Activated T-cell treated with anti-CD3 and anti-CD28 coated beads for 1 hour (primary cell): ENCODE data around the gene UQCRQ.

ENCODE experiments used
- DNase-seq: peaks from one replicate; pipeline ENCODE4 v3.0.0-alpha.2; 2020; ENCODE audit warnings: low read depth

The UQCRQ gene

DNA sequence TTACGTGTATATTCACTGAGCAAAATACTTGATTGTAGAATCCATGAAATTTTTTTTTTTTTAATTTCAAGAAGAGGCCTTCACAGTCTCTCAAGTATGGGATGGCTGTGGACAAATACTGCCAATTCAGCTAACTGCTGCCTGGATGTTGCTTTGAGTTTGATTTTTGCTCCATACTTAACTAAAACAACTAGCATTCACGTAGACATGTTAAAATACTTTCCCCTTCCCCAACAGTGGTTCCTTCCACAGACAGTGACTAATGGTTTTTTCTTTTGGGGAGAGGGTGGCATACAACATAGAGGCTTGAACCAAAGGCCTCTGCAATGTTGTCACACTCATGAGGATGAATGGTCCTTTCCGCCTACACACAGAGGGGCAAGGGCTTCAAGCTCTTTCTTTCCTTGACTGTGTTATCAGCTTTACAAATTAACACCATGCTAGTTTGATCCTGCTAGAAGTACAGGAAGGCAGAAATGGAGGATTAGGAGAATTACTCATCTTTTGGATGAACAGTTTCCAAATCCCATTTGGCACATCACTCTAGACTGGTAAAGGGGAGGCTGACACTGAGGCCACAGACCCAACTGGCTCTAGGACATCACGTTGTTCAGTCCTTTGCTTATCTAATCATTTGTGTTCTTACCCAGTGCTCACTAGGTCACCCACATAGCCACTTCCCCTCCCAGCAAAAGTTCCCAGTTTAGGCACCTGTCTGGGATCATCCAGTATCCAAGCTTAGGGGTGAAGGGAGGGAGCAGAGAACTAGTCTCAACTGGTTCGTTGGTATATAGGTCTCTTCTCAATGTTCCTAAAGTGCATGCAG, 5.2 kb downstream of the UQCRQ start:
- DNase-seq: no peak

DNA sequence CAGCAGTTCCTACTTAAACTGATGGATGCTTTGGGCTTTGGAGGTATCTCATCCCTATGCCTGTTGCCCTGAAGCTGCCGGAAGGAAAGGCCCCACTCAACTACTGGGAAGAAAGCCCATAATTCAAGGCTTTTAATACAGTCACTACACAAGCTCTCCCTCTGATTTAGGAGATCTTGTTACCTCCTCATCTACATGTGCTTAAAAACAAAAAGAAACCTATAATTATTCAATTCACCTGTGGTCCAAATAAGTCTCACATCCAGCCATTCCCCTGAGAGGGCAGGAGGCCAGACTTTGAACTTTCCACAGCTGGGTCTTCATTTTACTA, 6.3 kb downstream of the UQCRQ start:
- no peak for DNase-seq

DNA sequence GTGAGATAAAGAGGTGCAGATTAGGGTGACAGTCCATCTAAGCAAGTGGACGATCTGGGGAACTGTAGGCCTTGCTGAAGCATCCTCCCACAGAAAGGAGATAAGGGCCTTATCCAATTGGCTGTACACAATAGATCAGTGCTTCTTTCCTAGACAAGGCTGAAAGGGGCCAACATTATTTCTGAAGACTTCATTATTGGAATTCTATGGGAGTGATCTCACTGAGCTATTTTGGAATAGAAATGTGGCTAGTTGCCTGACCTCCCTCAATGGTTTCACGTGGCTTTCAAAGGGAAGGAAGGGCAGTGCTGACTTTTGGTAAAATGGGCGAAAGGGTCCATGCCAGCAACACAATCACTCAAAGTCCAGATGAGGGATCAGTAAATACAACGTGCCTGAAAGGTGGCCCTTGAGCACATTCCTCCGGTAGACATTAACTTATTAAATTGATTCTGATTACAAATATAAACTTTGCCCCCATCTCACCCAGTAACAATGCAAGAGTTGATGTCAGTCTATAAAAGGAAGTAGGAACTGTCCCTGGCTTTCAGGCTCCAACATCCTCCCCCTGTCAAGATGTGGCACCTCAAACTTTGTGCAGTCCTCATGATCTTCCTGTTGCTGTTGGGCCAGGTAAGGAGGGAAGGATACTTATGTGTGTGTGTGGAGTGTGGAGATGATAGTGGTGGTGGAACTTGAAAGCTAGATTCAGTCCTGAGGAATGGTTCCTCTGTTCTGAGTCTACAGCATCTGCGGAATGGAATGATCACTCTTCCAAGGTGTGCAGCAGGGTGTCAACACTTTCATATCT, 6.9 kb downstream of the UQCRQ start, which contains the start of gene LEAP2:
LEAP2 (plus strand) TSS at position 550 of the 811 bp plus-strand sequence; CDS start at position 577, 27 bp downstream.
- DNase-seq: no peak

DNA sequence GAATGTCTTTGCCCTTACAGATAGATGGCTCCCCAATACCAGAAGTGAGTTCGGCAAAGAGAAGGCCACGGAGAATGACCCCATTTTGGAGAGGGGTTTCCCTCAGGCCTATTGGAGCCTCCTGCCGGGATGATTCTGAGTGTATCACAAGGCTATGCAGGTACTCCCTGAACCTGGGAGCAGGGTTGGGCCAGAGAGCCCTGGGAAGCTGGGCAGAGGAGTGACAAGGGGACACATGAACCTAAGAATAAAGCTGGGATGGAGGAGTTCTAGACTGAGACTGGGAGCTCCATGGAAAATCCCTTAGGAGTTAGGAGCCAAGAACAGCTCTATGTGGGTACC, 7.5 kb downstream of the UQCRQ start:
- no peak for DNase-seq

DNA sequence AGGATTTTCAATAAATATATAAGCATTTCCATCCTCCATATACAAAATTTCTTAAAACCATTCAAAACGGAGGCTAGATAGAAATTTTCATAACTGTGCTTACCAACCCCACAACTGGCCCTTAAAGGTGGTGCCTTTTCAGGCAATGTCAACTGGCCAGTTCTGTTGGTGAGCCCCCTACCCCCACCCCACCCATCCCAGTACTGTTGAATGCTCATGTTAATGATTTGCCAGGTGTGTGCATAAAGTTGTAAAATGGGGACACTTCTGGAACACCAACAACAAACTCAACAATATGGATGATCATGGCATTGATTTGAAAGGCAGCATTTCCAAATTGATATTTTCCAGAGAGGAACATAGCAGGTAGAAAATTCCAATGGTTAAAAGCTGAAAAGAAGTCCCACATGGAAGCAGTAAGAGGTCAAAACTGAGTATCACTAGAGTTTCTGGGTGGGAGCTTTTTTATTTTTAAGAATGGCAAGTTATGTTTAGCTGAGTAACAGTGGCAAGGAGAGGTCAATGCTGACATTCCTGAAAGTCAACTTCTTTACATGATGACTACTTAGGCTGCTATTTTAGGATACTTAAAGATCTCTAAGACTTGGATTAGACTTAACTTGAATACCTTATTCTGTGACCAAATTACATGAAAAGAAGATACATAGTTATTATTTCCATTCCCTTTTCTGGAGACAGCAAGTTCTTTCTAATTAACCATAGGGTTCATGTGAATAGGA, 9.7 kb downstream of the UQCRQ start:
- DNase-seq: no peak

DNA sequence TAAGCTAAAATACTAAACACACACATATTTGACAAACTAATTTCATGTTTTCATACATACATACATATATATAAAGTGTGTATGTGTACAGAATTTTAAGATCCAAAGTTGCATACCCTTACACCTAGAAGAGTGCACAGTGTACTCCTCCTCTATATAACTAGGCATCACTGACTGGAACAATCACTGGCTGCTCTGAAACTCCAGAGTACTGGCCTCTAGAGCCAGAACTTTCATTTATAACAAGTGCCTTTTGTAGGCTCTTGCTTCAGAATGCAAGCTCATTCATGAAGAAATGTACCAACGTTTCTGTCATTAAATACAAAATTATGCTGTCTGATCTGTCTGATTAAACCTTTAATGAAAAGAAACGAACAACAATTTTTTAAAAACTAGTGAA, 11.0 kb downstream of the UQCRQ start:
- no peak for DNase-seq

DNA sequence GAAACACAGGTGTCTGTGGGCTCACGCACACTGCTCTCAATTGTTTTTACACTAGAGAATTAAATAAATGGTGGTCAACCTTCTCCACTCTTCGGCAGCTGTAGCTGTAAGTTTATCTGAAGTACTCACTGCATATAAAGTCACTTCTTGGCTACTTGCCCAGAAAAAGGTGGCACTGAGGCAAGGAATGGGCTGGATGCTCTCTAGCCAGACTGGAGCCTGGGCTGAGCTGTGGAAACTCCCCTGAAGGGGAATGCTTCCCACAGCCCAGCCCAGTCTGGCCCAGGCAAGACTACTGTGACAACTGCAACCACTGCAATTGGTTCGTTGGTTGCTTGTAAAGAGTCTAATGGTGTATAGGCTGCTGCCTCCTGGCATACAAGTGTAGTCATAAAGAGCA, 11.5 kb downstream of the UQCRQ start:
- no peak for DNase-seq

DNA sequence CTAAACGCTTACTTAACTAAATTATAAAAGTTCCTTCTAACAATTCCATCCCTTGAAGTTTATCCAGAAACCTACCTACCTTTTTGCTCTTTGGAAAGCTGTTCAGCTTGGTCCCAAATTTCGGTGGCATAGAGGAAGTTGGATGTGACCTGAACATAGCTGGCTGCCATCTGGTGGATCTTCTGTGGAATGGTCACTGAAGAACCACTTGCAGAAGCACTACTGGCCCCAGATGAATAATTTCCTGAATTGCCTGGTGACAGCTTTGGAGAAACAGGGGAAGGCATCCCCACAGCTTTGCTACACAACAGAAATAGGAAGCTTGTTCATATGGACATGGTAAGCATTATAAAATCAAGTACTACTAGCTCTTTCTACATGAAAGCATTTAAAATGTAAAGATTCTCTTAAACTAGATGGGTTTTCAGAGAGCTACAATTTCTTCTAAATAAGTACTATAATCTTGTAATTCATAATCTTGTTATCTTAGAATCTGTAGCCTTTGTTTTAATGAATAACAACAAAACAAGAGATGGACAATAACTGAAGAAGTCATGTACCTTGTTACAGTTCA, 16.9 kb downstream of the UQCRQ start:
- DNase-seq: no peak

DNA sequence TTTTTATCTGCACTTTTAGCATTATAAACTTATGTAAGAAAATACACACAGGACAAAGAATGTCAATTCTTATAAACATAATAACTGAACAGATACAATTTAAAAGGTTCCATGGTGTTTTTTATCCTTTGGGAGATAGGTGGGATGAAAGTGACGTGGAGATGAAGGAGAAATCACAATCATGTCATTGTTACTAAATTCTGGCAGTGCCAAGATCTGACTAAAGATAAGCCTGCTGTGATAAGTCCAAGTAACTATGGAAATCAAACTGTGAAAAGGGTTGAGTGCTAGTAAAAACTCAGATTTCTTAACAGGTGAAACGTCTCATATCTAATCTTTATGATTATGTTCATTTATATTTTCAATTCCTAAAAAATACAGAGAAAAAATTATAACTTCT, 18.1 kb downstream of the UQCRQ start:
- no peak for DNase-seq

DNA sequence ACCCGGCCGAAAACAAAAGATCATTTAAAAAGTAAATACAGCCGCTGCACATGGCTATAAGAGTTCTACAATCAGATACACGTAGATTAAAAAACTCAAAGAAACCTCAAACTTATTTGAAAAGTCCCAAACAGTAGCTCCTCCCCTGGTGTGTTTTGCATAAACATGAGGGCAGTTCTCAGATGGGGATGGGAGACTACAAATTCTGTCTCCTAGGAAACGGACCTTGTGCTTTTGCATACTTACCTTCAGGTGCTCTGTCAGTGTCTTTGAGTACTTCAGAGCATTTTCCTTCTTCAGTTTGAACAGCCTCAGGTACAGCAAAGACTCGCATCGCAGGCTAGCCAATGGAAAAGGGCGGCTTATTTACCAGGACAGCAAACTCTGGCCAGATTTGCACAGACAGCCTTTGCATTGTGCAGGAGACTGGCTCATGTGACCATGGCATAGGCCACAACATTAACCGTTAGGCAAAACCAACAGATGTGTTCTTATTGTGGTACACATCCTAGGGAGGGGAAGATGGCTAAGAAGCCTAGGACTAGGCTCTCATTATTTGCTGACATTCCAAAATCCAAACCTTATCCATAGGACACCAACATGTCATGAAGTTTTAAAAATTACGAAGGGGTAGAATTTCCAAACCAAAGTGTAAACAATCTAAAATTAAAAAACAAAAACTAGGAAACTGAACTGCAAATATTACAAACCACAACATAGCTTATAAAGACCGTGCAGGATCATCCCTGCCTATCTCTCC, 19.8 kb downstream of the UQCRQ start:
- DNase-seq: no peak

DNA sequence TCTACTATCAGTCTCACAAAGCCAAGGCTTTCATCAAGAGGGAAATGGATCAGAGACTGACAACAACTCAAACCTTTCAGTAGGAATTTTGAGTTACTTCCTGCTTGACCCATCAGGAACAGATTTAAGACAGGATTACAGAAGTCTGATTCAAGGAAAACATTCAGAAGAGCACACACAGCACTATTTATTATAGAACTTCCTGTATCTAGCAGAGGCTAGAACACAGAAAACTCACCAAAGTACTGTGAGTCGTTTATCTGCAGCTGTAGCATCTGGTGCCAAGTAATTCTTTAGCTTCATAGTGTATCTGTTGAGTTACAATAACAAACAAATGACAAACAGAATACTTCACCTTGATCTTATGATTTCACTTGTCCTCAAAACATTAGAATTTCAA, 20.8 kb downstream of the UQCRQ start:
- no peak for DNase-seq

DNA sequence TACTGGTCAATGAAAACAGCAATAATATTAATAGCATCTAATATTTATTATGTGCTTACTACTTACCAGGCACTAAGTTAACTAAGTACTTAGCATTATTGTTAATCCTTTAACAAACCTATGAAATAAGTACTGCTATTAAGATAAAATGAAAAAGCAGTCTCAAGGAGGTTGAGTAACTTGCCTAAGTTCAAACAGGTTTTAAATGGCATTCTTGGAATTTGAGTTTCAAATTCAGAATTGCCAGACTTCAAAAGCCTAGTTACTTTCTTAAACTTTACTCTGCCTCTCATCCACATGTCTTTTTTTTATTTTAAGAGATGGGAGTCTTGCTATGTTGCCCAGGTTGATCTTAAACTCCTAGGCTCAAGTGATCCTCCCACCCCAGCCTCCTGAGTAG, 23.1 kb downstream of the UQCRQ start:
- no peak for DNase-seq

DNA sequence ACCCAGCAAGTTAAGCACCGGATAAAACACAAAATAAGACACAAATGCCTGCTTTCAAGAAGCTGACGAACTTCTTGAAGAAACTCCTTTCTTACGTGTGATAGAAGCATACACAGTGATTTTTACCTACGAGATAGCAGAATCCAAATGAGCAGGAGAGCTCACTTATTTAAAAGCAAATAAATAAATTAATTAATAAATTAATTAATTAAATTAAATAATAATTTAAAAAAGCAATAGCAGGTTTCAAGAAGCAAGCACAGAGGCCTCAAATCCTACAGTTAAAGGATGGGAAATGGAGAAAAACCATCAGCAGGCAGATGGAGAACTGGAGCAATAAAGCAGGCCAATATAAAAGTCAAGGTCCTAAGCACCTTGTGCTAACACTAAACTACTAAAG, 24.4 kb downstream of the UQCRQ start:
- no peak for DNase-seq

DNA sequence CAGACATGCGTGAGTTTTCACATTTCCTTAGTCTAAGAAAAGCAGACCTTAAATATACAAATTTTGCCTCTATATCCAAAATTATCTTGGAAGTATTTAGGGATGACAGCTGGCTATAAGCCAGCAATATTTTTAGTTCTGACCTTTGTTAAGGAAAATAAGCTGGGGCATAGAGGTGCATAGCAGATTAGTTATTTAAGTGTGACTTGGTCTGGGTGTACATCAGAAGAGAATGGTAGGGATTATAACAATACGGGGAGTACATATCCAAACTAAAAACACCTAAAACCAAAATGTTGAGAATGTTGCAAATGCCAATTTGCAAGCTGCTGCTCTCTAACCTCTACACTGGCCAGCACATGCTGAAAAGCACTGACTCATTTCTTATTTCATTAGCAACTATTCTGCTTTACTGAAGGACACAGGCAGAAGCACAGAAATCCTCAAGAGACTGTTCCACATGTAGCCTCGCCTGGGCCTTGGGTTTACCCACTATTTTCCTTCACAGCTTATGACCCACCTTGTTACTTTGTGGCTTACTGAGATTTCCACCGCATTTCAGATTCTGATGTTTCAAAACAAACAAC, 29.4 kb downstream of the UQCRQ start:
- DNase-seq: no peak

DNA sequence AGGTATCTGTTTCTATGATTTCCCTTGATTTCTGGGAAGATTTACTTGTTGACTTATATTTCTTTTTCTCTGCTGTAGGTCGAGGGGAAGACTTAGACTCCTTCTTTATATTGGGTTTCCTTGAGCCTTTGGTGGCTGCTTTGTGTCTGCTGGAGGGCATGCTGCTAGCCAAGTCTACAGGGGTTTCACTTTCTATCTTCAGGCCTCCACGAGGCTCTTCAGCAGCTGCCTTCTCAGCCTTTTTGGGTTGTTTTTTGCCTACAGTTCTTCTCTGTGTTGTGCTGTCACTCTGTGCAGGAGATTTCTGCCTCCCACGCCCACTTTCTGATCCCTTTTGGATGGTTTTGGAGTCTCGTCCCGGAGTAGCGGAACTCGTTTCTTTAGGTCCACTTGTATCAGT, 30.2 kb downstream of the UQCRQ start:
- DNase-seq: no peak

DNA sequence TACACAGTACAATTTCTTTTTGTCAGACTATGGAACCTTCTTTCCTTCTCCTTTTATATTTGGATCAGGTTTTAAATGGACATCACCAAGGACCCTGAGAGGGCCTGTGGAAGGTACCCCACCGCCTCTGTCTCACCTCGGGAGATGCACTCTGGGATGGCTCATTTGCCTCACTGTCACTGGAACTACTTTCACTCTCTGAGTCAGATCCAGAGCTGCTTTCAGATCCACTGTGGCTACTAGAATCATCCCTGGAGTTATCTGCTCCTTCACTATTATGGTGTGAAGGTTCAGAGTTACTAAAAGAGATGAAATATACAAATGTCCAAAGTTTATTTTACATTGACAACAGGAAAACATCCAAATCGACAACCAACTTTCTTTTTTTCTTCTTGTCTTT, 31.7 kb downstream of the UQCRQ start:
- no peak for DNase-seq

DNA sequence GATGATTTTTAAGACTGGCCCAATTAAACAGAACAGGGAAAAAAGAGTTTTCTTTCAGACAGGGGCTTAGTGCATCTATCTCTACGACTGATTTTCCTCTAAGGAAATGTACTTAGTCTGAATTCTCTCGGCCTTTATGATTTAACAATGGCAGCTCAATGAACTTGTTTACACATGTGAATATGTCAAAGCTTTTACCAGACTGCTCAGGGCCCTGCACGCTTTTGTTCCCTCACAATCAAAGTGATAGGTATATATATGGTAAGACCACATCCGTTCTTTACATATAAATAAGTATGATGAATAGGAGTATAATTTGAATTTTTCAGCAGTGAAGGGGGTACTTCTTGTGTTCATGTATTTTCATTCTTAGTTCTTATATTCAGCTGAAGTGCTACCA, 34.6 kb downstream of the UQCRQ start:
- DNase-seq: no peak

DNA sequence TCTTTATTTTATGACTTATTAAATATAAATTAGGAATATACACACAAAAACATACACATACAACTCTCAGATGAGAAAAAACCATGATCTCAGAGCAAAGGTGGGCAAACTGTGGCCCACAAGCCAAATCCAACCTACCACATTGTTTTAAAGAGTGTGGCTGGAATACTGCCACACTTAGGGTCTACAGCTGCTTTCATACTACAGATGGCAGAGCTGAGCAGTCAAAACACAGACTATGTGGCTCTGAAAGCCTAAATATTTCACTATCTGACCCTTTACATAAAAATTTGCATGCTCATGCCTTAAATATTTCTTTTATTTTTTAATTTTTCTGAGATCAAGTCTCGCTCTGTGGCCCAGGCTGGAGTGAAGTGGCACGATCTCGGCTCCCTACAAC, 35.3 kb downstream of the UQCRQ start:
- DNase-seq: no peak

DNA sequence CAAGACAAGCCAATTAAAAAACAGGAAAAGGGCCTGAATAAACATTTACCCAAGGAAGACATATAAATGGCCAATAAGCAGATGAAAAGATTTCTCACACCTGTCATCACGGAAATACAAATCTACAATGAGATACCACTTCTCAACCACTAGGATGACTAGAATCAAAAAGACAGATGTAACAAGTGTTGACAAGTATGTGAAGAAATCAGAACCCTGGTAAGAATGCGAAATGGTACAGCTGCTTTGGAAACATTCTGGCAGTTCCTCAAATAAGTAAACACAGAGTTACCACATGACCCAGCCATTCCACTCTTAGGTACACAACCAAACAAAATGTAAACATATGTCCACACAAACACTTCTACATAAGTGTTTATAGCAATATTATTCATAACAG, 39.5 kb downstream of the UQCRQ start:
- no peak for DNase-seq

DNA sequence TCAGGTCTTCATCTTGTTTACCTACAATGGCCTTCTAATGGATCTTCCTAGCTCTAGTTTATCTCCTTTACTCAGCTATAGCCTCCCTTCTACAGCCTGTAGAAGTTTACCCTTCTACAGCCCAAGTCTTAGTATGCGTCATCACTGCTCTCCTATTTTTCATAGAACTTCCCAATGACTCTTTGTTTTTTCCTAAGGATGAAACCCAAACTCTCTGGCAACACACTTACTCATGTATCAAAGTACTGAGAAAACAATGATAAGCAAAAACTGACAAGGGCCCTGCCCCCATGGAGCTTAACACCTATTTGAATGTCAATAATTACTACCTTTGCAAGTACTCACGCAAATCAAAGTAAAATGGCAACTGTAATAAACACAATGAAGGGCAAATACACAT, 40.7 kb downstream of the UQCRQ start:
- DNase-seq: no peak

DNA sequence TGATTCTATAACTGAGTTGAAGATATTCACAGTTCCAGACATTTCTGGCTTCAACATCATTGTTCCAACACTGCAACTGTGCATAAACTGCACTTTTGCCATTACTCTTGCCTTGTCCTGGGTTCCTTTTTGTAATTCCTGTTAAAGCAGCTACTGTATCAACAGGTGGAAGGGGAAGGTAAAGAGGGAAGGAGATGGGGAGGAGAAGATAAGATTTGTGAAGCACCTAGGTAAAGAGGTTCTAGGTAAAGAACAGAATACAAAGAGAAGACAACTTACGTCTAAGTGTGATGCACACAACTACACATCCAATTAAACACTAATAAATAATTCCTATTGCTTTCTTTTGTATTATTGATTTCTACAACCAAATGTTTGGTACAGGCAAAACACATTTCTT, 43.3 kb downstream of the UQCRQ start:
- no peak for DNase-seq

DNA sequence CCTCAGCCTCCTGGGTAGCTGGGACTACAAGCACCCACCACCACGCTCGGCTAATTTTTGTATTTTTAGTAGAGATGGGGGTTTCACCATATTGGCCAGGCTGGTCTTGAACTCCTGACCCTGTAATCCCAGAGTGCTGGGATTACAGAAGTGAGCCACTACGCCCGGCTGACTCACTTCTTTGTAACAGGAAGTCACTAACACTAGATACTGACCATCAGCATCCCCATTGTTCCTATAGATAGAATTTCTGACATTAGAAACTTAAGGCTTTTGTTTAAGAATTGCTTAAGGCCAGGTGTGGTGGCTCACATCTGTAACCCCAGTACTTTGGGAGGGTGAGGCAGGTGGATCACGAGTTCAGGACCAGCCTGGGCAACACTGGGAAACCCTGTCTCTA, 49.2 kb downstream of the UQCRQ start:
- no peak for DNase-seq
